Endometrial microvascular endothelial cells (primary cell): Measurements from ENCODE around the gene CCDC50. TPM values are rescaled to one million over a fixed set of nuclear protein-coding genes. Genes with fewer than 3 reads are reported as not detected.

Experiments
- in situ Hi-C: cut with HindIII; loops from 2 replicates; pipeline ENCODE4 v1.10.0; 2017; ENCODE audit warnings: low sequenced_read_pairs, low pct_unique_long_range_greater_than_20kb; ENCODE audit errors: inconsistent ontology term
- total RNA-seq: library from RNA; depleted of rRNA; stranded (reverse); fragments of >200 nt; gene quantifications from one replicate; pipeline ENCODE4 v1.2.3, GENCODE V29; 2015; ENCODE audit errors: inconsistent ontology term

The CCDC50 gene
- total RNA-seq, 1 donor from 2014 or later: 153 TPM

GRCh38 chr3:191313296-191313695, 15.9 kb upstream of the CCDC50 start:
- in situ Hi-C loops: no loop called here

- in situ Hi-C loops: no loop called here
Observed at GRCh38 chr3:191314109-191314728, 15.0 kb upstream of the CCDC50 start.

- in situ Hi-C loops: no loop called here
Observed at GRCh38 chr3:191316876-191317603, 12.2 kb upstream of the CCDC50 start.

GRCh38 chr3:191320316-191320715, 8.9 kb upstream of the CCDC50 start:
- in situ Hi-C loops: no loop called here

GRCh38 chr3:191321019-191321767, 8.0 kb upstream of the CCDC50 start:
- in situ Hi-C loops: no loop called here

- in situ Hi-C loops: no loop called here
Observed at GRCh38 chr3:191324936-191325335, 4.3 kb upstream of the CCDC50 start.

GRCh38 chr3:191327526-191327925, 1.7 kb upstream of the CCDC50 start:
- in situ Hi-C loops: no loop called here

GRCh38 chr3:191328383-191328961, 722 bp upstream of the CCDC50 start:
- in situ Hi-C loops: no loop called here

- in situ Hi-C loops: no loop called here
Observed at GRCh38 chr3:191329654-191330529, 698 bp downstream of the CCDC50 start, which contains the start of gene UTS2B. Gene UTS2B, minus strand, starts transcription at chr3:191330526. Its CDS starts 48,337 bp downstream, at chr3:191282189.

GRCh38 chr3:191330530-191331048, 1.4 kb downstream of the CCDC50 start:
- in situ Hi-C loops: no loop called here

- in situ Hi-C loops: no loop called here
Observed at GRCh38 chr3:191331388-191331787, 2.2 kb downstream of the CCDC50 start.

GRCh38 chr3:191333298-191333880, 4.2 kb downstream of the CCDC50 start:
- in situ Hi-C loops: no loop called here

- in situ Hi-C loops: no loop called here
Observed at GRCh38 chr3:191334346-191334893, 5.2 kb downstream of the CCDC50 start.

- in situ Hi-C loops: no loop called here
Observed at GRCh38 chr3:191336833-191337232, 7.6 kb downstream of the CCDC50 start.

- in situ Hi-C loops: no loop called here
Observed at GRCh38 chr3:191338177-191338488, 8.9 kb downstream of the CCDC50 start.

- in situ Hi-C loops: no loop called here
Observed at GRCh38 chr3:191339316-191339917, 10.2 kb downstream of the CCDC50 start.

- in situ Hi-C loops: no loop called here
Observed at GRCh38 chr3:191340351-191340750, 11.2 kb downstream of the CCDC50 start.

- in situ Hi-C loops: no loop called here
Observed at GRCh38 chr3:191340966-191341365, 11.8 kb downstream of the CCDC50 start.
